Measurements from ENCODE around the gene ACTN3.
"Not testable (repeated sequence)": the region's sequence is repeated elsewhere in the genome, so short reads cannot be mapped to it uniquely, and the experiment has no call there.

Gene ACTN3

GRCh38 chr11:66603072-66603471 is 56.4 kb downstream of the ACTN3 start:
- no peak for DNase-seq

DNA sequence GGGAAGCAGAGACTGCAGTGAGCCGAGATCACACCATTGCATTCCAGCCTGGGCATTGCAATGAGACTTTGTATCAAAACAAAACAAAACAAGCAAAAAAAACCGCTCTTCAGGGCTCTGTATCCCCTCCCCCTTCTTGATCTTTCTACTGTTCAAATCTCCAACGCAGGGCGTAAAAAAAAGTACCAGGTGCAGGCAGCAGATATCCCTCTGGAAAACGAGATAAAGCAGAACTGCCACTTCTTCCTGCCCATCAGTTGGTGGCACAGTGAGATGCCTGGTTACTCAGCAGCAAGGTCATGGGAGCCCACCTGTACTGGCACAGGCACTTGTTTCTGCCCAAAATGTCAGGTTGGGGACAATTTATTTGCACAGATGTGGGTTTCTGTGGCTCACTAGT is 57.5 kb downstream of the ACTN3 start:
- DNase-seq = no peak

- DNase-seq = not testable (repeated sequence)
These were observed 59.9 kb downstream of the ACTN3 start for GRCh38 chr11:66606608-66607007.

DNA sequence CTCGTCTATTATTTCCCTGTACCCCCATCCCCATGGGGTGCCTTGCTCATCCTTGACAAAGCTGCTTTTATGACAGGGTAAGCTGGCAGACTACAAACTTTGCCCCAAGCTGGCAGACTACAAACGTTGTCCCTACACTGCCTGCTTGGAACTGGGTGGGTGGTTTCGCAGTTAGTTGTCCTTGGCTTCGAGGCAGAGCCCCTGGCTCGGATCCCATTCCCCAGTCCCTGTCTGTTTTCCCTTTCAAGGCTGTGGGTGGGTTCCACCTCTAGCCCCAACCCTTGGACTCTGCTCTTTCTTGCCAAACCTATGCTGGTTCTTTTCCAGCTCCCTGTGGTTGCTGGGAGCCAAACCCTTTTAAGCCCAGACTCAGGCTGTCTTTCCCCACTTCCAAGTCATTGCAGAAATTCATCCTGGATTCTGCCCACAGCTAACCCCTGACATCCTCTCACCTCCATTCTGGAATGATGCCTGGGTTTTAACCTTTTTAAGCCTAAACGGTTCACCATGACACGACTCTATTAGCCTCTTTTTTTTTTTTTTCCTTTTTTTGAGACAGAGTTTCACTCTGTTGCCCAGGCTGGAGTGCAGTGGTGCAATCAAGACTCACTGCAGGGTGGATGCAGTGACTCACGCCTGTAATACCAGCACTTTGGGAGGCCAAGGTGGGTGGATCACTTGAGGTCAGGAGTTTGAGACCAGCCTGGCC is 60.6 kb downstream of the ACTN3 start:
- no peak for DNase-seq

- no peak for DNase-seq
These were observed 63.3 kb downstream of the ACTN3 start for GRCh38 chr11:66609721-66610617.

DNA sequence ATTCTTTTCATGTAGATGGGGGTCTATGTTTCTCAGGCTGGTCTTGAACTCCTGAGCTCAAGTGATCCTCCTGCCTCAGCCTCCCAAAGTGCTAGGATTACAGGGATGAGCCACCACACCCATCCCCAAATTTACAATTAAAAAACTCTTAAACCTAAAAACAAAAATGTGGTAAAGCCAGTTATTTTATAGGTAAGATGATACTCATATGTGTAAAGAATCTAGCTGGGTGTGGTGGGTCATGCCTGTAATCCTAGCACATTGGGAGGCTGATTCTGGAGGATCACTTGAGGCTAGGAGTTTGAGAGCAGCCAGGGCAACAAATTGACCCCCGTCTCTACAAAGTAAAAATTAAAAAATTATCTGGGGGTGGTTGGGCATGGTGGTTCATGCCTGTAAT is 65.8 kb downstream of the ACTN3 start:
- DNase-seq = no peak
